ENCODE measurements around the gene SPPL3.
A peak's percentile ranks its signal among the peaks of the same experiment; 100 is the strongest.
"Not testable (repeated sequence)": the region's sequence is repeated elsewhere in the genome, so short reads cannot be mapped to it uniquely, and the experiment has no call there.

Gene SPPL3

DNA sequence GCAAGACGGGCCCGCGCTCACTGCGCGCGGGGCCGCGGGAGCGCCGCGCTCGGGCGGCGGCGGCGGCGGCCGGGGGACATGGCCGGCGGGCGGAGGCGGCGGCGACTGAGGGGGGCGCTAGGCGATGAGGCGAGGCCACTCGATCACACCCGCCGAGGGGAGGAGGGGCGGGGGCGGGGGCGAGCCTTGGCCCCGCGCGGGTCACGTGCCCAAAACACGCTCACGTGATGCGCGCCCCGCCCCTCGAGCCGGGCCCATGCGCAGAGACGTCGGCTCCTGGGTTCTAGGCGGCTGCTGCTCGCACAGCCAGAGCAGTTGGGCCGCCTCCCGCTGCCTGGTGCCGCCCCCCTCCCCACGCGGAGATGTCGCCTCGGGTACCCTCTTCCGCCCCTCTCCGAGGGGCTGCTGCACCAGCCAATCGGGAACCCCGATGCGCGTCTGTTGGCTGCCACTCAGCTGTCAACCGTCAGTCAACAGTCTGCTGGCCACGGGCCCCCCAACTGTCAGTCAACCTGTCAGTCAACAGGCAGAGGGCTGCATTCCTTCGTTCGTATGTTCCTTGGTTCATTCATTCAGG, at the start of gene SPPL3:
TSS of gene SPPL3 (minus strand) at position 162 of the 577 bp plus-strand sequence. CDS start 491 bp downstream, outside the sequence.
- peak; percentile 67 to 81 for DNase-seq

DNA sequence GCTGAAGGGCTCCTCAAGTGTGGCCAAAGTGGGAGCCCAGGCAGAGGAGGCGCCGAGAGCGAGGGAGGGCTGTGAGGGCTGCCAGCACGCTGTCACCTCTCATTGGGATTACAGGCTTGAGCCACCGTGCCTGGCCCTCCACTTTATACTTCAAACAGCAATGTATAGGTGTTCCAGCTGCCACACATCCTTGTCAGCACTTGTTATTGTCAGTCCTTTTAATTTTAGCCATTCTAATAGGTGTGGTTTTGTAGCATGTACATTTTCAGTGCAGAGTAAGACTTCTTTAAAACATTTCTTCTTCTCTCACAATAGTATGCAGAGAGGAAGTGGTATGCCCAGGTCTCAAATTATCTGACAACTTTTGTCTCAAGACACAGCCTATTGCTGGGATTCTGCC, 46.6 kb upstream of the SPPL3 start:
- DNase-seq: no peak

DNA sequence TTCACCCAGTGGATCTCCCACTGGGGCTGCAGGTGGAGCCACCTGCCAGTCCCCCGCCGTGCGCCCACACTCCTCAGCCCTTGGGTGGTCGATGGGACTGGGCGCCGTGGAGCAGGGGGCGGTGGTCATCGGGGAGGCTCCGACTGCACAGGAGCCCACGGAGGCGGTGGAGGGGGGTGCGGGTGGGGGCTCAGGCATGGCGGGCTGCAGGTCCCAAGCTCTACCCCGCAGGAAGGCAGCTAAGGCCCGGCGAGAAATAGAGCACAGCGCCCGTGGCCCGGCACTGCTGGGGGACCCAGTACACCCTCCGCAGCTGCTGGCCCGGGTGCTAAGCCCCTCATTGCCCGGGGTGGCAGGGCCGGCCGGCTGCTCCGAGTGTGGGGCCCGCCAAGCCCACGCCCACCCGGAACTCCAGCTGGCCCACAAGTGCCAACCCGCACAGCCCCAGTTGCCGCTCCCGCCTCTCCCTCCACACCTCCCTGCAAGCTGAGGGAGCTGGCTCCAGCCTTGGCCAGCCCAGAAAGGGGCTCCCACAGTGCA, 46.2 kb upstream of the SPPL3 start:
- not testable (repeated sequence) for DNase-seq

DNA sequence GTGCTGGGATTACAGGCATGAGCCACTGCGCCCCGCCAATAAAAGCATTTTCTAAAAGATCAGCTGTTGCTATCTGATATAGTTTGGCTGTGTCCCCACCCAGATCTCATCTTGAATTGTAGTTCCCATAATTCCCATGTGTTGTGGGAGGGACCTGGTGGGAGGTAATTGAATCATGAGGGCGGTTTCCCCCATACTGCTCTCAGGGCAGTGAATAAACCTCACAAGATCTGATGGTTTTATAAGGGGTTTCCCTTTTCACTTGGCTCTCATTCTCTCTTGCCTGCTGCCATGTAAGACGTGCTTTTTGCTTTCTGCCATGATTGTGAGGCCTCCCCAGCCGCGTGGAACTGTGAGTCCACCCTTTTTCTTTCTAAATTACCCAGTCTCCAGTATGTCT, 41.4 kb upstream of the SPPL3 start:
- not testable (repeated sequence) for DNase-seq

DNA sequence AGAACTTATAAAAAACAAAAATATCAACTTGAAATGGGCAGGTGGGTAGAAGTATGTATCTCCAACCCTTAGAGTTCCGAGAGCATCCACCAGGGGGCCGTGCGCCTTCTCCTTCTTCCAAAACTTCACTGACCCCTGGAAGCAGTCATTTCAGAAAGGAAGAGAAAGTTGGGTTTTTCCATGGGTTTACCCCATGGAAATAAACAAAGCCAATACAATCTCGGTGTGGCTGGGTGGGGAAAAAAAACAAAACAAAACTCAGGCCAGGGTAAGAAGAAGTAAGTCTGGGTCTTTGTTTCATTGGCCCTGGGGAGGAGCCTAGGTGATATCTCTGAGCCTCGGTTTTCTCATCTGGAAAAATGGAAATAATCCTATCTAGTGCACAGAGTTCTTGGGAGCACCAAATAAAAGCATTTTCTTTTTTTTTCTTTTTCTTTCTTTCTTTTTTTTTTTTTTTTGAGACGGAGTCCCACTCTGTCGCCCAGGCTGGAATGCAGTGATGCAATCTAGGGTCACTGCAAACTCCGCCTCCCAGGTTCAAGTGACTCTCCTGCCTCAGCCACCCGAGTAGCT, 40.6 kb upstream of the SPPL3 start:
- peak; percentile 23 to 48 for DNase-seq

- DNase-seq: no peak
Measured at GRCh38 chr12:120943482-120943881, 39.3 kb upstream of the SPPL3 start.

DNA sequence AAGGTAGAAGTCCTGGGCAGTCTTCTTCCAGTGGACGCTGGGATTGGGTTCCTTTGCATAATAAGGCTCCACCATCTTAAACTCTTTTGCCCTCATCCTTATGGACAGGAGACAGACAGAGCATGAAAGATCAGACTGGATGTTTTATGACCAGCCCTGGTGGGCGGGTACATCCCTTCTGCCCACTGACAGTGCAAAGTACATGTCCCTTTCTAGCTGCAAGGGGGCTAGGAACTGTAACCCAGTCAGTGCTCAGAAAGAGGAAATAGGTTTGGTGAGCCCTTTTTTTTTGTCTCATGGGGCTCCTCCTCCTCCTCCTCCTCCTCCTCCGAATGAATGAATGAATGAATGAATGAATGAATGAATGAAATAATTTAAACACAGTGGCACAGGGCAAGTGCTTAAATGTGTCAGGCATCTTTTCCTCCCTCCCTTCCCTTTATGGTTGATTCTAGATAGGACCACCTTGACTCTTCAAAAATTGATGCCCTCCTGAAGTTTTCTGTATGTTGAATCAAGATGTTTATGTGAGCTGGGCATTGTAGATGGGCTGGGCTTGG, 37.8 kb upstream of the SPPL3 start:
- DNase-seq: no peak

GRCh38 chr12:120941412-120941811, 37.3 kb upstream of the SPPL3 start:
- DNase-seq: no peak

DNA sequence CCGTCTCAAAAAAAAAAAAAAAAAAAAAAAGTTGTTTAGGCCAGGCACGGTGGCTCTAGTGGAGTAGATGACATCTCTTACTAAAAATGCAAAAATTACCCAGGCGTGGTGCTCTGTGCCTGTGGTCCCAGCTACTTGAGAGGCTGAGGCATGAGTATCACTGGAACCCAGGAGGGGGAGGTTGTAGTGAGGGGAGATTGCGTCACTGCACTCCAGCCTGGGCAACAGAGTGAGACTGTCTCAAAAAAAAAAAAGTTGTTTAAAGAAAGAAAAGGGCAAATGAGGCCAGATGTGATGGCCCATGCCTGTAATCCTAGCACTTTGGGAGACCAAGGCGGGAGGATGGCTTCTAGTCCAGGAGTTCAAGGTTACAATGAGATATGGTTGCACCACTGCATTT, 36.6 kb upstream of the SPPL3 start:
- no peak for DNase-seq

DNA sequence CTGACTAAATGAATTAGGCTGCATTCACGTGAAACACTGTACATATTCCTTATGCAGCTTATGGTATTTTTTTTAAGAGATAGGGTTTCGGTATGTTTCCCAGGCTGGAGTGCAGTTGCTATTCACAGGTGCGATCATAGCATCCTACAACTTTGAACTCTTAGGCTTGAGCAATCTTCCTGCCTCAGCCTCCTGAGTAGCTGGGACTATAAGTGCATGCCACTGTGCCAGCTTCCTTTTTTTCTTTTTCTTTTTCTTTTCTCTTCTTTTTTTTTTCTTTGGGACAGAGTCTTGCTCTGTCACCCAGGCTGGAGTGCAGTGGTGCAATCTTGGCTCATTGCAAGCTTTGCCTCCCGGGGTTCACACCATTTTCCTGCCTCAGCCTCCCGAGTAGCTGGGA, 35.8 kb upstream of the SPPL3 start:
- peak in 1 of 2 donors; percentile 3 for DNase-seq

DNA sequence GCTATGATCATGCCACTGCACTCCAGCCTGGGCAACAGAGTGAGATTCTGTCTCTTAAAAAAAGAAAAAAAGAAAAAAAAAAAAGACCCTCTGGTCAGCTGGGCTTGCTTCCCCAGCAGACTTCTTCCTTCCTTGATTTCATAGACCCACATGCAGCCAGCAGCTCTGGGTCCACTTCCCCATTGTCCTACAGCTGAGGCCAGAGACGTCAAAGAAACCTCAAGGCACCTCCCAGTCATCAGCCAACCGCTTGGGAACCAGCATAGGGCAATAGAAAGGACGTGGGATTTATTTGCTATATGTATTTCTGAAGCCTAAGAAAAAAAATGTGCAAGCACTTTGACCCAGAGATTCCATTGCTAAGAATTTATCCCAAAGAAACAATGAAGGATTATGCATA, 35.4 kb upstream of the SPPL3 start:
- DNase-seq: peak; percentile 7 to 14

GRCh38 chr12:120938496-120938895, 34.3 kb upstream of the SPPL3 start:
- no peak for DNase-seq

DNA sequence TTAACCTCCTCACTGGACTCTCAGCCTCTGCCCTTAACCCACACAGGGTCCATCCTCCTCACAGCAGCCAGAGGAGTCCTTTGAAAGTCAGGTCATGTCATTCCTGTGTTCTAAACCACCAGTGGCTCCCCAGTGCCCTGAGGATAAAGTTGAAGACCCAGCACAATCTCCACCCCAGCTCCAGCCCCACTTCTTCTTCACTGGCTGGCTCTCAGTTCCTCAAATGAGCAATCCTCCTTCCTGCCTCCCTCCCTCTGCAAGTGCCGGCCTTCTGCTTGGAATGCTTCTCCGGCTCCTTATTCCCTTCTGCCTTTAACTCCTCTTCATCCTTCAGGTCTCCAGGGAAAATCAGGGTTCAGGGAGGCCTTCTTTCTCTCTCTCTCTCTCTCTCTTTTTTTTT, 32.0 kb upstream of the SPPL3 start:
- DNase-seq: peak in 1 of 2 donors; percentile 5

- no peak for DNase-seq
Measured at GRCh38 chr12:120933786-120934185, 29.6 kb upstream of the SPPL3 start.

GRCh38 chr12:120932956-120933526, 28.9 kb upstream of the SPPL3 start:
- no peak for DNase-seq

GRCh38 chr12:120932058-120932457, 27.9 kb upstream of the SPPL3 start:
- no peak for DNase-seq

GRCh38 chr12:120930032-120930431, 25.9 kb upstream of the SPPL3 start:
- no peak for DNase-seq

DNA sequence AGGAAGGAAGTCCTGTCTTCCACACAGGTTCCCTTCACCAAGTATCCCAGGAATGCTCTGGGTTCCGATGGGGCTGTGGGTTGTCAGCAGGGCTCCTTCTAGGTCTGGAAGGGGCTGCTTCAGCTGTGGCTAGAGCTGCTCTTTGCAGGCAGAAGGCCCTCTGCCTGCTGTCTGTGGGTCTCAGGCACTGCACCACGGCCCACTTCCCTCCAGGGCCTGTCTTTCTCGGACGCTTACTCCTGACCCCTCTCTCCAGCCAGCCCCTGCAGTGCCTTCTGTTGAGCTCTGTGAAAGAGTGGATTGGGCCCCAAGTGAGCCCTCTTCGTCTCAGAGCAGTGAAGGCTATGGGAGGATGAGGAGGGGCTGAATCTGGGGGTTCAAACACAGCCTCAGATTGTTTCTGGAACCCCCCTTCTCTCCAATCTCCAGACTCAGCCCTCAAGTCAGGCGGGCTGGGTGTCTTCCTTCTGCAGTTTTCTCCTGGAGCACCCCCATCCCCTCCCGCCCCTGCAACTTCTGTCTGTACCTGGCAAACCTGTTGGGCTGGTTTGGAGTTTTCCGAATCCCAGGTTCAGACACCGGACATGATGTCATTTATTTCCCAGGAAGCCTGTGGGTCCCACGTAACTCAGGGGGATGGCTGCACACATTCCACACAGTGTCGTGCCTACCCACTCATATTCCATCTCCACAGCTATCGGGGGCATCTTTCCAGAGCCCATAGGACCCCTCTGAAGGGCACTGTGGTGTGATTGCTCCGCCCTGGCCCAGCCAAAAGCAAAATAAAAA, 24.9 kb upstream of the SPPL3 start:
- DNase-seq: no peak

DNA sequence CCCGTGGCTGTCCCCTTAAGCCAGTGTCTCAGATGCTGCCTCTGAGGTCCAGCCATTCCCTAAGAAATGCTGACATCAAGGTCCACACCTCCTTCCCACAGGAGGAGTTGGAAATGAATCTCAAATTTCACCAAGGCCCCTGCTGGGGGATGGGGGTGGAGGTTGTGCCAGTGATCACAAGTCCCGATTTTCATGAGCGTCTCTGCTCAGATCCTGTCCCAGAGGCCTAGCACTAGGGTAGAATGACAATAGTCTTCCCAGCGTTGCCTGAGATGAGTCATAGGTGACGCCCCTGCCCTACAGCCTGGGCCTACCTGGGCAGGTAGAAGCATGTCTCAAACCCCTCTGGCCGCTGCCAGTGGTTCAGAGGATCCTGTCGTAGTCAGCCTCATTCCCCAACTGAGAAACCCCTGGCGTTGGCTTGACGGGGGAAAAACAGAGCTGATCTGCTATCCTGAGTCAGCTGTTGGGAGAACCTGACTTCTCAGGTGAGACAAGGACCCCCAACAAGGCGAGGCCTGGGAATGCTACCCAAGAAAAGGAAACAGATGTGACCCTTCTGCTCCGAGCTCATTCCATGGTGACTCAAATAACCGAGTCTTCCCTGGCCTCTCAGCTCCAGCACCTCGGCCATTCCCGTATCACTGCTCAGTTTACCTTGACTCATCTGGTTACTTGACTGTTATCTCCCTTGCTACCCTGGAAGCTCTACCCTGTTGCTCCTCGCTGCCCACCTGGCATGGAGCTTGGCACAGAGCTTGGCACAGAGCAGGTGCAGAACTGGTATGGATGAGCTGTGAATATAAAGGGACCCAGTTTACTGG, 21.8 kb upstream of the SPPL3 start:
- DNase-seq: no peak

- no peak for DNase-seq
Measured at GRCh38 chr12:120922279-120922678, 18.1 kb upstream of the SPPL3 start.

DNA sequence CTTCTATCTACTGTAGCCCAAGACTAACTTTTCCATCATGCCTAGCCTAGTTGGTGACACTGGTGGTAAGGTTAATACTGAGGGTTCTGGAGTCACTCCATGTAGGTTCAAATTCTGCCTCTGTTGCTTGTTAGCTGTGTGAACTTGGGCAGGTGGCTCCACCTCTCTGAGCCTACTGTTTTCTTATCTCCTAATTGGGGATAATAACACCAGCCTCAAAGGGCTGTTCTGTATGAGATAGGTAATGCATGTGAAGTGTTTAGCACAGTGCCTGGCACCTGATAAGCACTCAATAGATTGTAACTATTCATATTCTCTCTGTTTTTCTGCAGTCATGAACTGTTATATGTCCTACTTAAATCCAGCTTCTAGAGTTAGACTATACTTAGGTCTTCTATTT, 17.5 kb upstream of the SPPL3 start:
- no peak for DNase-seq

- no peak for DNase-seq
Measured at GRCh38 chr12:120920178-120920577, 16.0 kb upstream of the SPPL3 start.

Measured in bone marrow (tissue), 2 donors.